K562 (cell line): ENCODE measurements around the gene FAM50A. TPM values are rescaled to one million over a fixed set of nuclear protein-coding genes. Genes with fewer than 3 reads are reported as not detected.
A peak's percentile ranks its signal among the peaks of the same experiment; 100 is the strongest.

Source experiments
- ESRRB ChIP-seq: fragments of 250-450 bp; sonication (Bioruptor Pico); IDR thresholded peaks from 2 replicates; pipeline ENCODE4 v1.5.0; 2020; ENCODE audit warnings: mild to moderate bottlenecking, moderate library complexity, borderline replicate concordance
- FOS ChIP-seq: IDR thresholded peaks from 3 replicates; pipeline ENCODE4 v1.6.1; 2011; ENCODE audit not compliant: insufficient read length; ENCODE audit errors: extremely low read depth
- FOXA1 ChIP-seq: fragments of 450-650 bp; IDR thresholded peaks from 2 replicates; pipeline ENCODE4 v1.6.1; 2016; ENCODE audit warnings: mild to moderate bottlenecking, borderline replicate concordance
- FOXK1 ChIP-seq: sonication (generic); formaldehyde crosslinking; IDR thresholded peaks from 2 replicates; pipeline ENCODE4 v1.8.0; 2022; ENCODE audit warnings: missing genetic modification reagents, mild to moderate bottlenecking, borderline replicate concordance
- GMEB1 ChIP-seq: fragments of 250-450 bp; sonication (Bioruptor Pico); IDR thresholded peaks from 2 replicates; pipeline ENCODE4 v1.4.0; 2020; ENCODE audit warnings: mild to moderate bottlenecking
- HDAC3 ChIP-seq: fragments of 450-650 bp; IDR thresholded peaks from 2 replicates; pipeline ENCODE4 v1.6.1; 2018; ENCODE audit warnings: borderline replicate concordance, mild to moderate bottlenecking, moderate library complexity; ENCODE audit not compliant: partially characterized antibody
- MAFG ChIP-seq: fragments of 450-650 bp; conservative IDR thresholded peaks from 2 replicates; pipeline ENCODE4 v1.6.1; 2016; ENCODE audit warnings: missing genetic modification characterization, missing compliant biosample characterization
- MEF2D ChIP-seq: conservative IDR thresholded peaks from 2 replicates; pipeline ENCODE4 v1.6.1; 2016; ENCODE audit warnings: low read depth, missing genetic modification characterization, missing compliant biosample characterization
- MLLT1 ChIP-seq, 2 experiments: fragments of 450-650 bp; IDR thresholded peaks; 2 replicates each; pipeline ENCODE4 v1.6.1; 2016
- NCOA1 ChIP-seq: fragments of 450-650 bp; IDR thresholded peaks from 2 replicates; pipeline ENCODE4 v1.6.1; 2016; ENCODE audit warnings: low read depth
- NCOA2 ChIP-seq, 2 experiments: fragments of 450-650 bp; IDR thresholded peaks; 2 replicates each; pipeline ENCODE4 v1.6.1; 2018; ENCODE audit warnings: mild to moderate bottlenecking in 2 of 2, moderate library complexity in 1 of 2; ENCODE audit not compliant: partially characterized antibody in 2 of 2
- PHF20 ChIP-seq: fragments of 450-650 bp; IDR thresholded peaks from 2 replicates; pipeline ENCODE4 v1.6.1; 2018; ENCODE audit not compliant: partially characterized antibody
- PHTF2 ChIP-seq: fragments of 250-450 bp; sonication (Bioruptor Pico); IDR thresholded peaks from 2 replicates; pipeline ENCODE4 v1.5.0; 2021; ENCODE audit warnings: mild to moderate bottlenecking
- POLR3G ChIP-seq: IDR thresholded peaks from 2 replicates; pipeline ENCODE4 v1.6.1; 2011; ENCODE audit not compliant: insufficient read length, insufficient replicate concordance; ENCODE audit errors: extremely low read depth
- TFAM ChIP-seq: fragments of 250-450 bp; sonication (Bioruptor Pico); conservative IDR thresholded peaks from 2 replicates; pipeline ENCODE4 v1.5.0; 2021; ENCODE audit warnings: mild to moderate bottlenecking, moderate library complexity
- USF1 ChIP-seq: sonication (generic); formaldehyde crosslinking; IDR thresholded peaks from 2 replicates; pipeline ENCODE4 v1.9.0; 2022; ENCODE audit warnings: mild to moderate bottlenecking, missing genetic modification reagents
- ZBED1 ChIP-seq: IDR thresholded peaks from 2 replicates; pipeline ENCODE4 v1.6.1; 2014
- ZBTB17 ChIP-seq: fragments of 450-650 bp; formaldehyde crosslinking; IDR thresholded peaks from 2 replicates; pipeline ENCODE4 v1.4.0; 2020; ENCODE audit warnings: mild to moderate bottlenecking
- ZBTB8A ChIP-seq: fragments of 450-650 bp; IDR thresholded peaks from 2 replicates; pipeline ENCODE4 v1.6.1; 2018; ENCODE audit warnings: mild to moderate bottlenecking, moderate library complexity; ENCODE audit not compliant: partially characterized antibody
- ZHX1 ChIP-seq: fragments of 150-350 bp; conservative IDR thresholded peaks from 2 replicates; pipeline ENCODE4 v1.6.1; 2014; ENCODE audit warnings: low read length
- ZNF124 ChIP-seq: sonication (generic); formaldehyde crosslinking; IDR thresholded peaks from 2 replicates; pipeline ENCODE4 v1.8.1; 2022; ENCODE audit warnings: missing genetic modification reagents
- ZNF133 ChIP-seq: fragments of 250-450 bp; sonication (Bioruptor Pico); IDR thresholded peaks from 2 replicates; pipeline ENCODE4 v1.4.0; 2020; ENCODE audit warnings: mild to moderate bottlenecking
- ZNF316 ChIP-seq: fragments of 450-650 bp; IDR thresholded peaks from 2 replicates; pipeline ENCODE4 v1.6.1; 2016
- ZNF79 ChIP-seq: fragments of 250-450 bp; sonication (Bioruptor Pico); IDR thresholded peaks from 2 replicates; pipeline ENCODE4 v1.4.0; 2020; ENCODE audit warnings: low read depth, mild to moderate bottlenecking, moderate library complexity
- polyA plus RNA-seq, 8 experiments: library from polyadenylated mRNA; depleted of rRNA in 4 of 8; stranded (reverse) in 5 of 8; unstranded in 3 of 8; fragments of >200 nt; fragmentation: Nextera tagmentation in 2 of 8; fragmentation: Illumina TruSeq in 1 of 8; extraction: Ambion mirVana in 2 of 8; extraction: Trizol in 1 of 8; gene quantifications; 2 replicates each; pipeline versions ENCODE4 v1.2.1 to v1.2.3, GENCODE V29; 2011 to 2014; ENCODE audit warnings: inconsistent platforms in 1 of 8, missing spikeins in 1 of 8
- total RNA-seq, 7 experiments: library from RNA; depleted of rRNA in 6 of 7; stranded (reverse); fragments of >200 nt in 6 of 7; fragmentation: Illumina TruSeq in 2 of 7; extraction: Trizol in 2 of 7; gene quantifications; 2 replicates each; pipeline versions ENCODE4 v1.2.1 to v1.2.3, GENCODE V29; 2011 to 2021; ENCODE audit warnings: low replicate concordance in 1 of 7

Gene FAM50A
- total and polyA plus RNA-seq, 9 of the 15 experiments (the other 6 are each of a cell fraction or from before 2014, with no cell fraction given) = 4.4 to 114 (median 67.3) TPM

GRCh38 chrX:154478728-154479622 is 35.0 kb downstream of the FAM50A start, which contains the start of gene LAGE3 (continued):
- TF ChIP-seq ZHX1 (no peak), ZNF124 (no peak), ZNF133 (CRISPR knock-in tag) (no peak), FOXK1 (CRISPR knock-in tag) (no peak), FOXA1 (no peak), NCOA2 (IDR thresholded peaks at IDR 0.05; ENCODE audit: partially characterized antibody in 2 of 2) (no peak), PHTF2 (CRISPR knock-in tag) (no peak), HDAC3 (no peak), ZNF79 (no peak), MAFG (no peak), ZBED1 (no peak), ESRRB (CRISPR knock-in tag) (no peak), ZNF316 (no peak), USF1 (CRISPR knock-in tag) (peak; percentile 77), TFAM (CRISPR knock-in tag) (no peak), MEF2D (tag) (no peak), GMEB1 (CRISPR knock-in tag) (peak; percentile 79), MLLT1 (IDR thresholded peaks at IDR 0.05) (no peak), POLR3G (no peak), PHF20 (no peak), NCOA1 (no peak), ZBTB17 (no peak), FOS (no peak), ZBTB8A (no peak)
